ENCODE results near the gene TMEM250.
"Not testable (repeated sequence)": the region's sequence is repeated elsewhere in the genome, so short reads cannot be mapped to it uniquely, and the experiment has no call there.

Gene TMEM250

GRCh38 chr9:136110082-136111061 lies 8.3 kb downstream of the TMEM250 start:
- DNase-seq: no peak

- DNase-seq: peak; percentile 77
Observed at GRCh38 chr9:136109351-136110081, 9.2 kb downstream of the TMEM250 start.

DNA sequence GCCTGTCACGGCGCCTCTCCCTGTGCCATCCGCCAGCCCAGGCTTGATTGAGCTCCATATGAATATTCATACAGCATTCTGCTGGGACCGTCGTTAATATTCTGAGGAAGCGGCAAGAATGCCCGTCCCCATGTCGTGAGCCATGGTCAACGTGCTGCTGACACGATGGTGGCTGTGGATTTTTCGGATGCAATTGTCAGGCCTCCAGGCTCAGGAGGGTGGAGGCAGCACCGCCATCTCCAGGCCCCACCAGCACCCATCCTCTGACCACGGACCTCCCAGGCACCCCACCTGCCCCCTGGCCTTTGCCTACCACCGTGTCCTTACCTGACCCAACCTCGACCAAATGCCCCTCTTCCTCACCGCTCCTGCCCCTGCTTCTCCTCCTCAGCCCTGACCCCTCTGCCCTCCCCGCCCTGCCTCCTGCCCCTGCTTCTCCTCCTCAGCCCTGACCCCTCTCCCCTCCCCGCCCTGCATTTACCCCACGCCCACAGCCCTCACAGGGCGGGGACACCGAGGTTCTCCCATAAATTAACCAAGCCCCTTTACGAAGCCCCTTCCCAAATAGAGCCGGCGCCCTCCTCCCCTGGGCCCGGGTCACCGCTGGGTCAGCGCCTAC lies 9.9 kb downstream of the TMEM250 start:
- no peak for DNase-seq

GRCh38 chr9:136107953-136108647 lies 10.6 kb downstream of the TMEM250 start:
- DNase-seq: no peak

GRCh38 chr9:136107155-136107952 lies 11.3 kb downstream of the TMEM250 start:
- no peak for DNase-seq

DNA sequence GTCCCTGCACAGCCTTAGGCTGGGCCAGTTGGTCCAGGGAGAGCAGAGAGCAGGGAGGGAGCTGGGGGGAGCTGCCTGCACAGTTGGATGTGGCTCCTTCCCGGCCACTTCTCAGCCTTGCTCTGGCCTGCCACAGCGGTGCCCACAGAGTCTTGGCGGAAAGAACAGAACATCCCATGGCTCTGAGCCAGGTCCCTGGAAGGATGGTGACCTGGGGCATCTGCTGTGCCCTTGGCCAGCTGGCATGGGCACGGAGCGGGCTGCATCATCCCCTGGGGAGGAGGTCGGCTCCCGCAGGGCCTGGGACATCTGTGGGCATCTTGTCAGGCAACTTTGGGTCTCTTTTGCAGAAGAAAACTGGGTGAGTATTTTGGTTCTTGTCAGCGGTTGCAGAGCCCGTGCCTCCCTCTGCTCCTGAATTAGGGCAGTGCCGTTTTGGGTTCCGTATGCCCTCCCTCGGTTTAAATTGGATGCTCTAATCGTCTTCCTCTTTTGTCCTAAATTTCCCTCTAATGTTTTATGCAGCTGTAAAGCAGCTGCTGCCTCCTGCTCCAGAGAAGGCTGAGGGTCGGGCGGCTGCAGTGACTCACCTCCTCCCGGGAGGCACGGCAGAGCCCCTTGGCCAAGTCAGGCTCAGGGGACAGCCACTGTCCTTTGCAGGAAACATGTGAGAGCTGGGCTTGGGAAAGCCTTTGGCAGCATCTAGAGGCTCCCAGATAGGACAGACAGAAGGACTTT lies 13.1 kb downstream of the TMEM250 start:
- DNase-seq: no peak

- DNase-seq: no peak
Observed at GRCh38 chr9:136104916-136105315, 13.8 kb downstream of the TMEM250 start.

DNA sequence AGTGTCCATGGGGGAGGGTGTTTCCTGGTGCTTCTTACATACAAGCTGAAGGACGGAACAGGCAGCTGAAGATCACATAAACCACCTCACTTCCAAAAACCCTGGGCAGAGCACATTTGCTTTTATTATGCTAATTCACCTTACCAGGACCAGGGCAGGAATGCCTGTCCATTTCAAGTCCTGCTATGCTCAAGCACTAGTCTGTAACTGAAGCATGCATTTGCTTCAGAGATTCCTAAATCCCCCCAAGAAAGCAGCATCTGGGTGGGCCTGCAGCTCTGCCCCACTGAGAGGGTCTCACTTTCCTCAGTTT lies 14.2 kb downstream of the TMEM250 start:
- no peak for DNase-seq

DNA sequence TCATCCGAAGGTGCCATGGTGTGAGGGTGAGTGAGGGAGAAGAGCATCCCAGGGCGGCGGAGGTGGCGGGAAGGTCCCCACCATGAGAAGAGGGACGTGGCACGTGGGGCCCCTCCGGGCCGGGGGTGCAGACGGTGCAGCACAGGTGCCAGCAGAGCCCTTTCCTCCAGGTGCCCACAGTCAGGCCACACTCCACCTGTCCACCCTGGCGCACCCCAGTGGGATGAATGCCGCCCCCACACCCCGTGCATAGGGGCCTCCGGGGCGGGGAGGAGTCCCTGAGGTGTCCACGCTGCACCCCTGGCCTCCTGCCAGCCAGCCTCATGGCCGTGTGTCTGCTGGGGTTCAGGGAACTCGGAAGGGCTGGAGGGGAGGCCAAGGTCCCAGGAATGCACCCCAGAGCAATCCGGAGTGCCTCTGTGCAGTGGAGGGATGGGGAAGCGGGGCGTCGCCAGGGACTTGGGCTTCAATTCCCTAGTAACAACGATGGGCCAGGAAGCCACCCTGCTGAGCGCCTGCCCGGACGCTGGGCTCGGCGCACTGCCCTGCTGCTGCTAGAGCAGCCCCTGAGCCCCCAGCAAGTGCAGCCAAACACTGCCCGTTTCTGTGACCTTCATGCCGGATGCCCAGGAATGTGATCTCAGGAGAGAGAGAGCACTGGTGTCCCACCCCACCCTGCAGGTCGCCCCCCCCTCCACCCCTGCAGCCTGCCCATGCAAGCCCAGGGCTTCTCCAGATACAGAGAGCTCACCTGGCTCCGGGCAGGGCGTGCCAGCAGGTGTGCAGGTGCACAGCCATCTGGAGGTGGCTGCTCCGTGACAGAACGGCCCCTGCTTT lies 14.8 kb downstream of the TMEM250 start:
- DNase-seq: no peak

DNA sequence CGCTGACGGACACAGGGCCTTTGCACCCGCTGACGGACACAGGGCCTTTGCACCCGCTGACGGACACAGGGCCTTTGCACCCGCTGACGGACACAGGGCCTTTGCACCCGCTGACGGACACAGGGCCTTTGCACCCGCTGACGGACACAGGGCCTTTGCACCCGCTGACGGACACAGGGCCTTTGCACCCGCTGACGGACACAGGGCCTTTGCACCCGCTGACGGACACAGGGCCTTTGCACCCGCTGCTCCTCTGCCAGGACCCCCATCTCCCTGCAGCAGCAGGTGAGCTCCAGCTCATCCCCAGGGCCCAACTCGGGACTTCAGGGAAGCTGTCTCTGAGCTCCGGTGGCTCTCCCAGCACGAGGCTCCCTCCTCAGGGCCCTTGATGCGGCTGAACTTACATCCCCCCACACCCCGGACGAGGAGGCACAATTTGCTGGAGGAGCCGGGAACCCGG lies 17.0 kb downstream of the TMEM250 start:
- not testable (repeated sequence) for DNase-seq

GRCh38 chr9:136100700-136101614 lies 17.7 kb downstream of the TMEM250 start:
- DNase-seq: no peak

GRCh38 chr9:136099542-136099941 lies 19.1 kb downstream of the TMEM250 start:
- no peak for DNase-seq

DNA sequence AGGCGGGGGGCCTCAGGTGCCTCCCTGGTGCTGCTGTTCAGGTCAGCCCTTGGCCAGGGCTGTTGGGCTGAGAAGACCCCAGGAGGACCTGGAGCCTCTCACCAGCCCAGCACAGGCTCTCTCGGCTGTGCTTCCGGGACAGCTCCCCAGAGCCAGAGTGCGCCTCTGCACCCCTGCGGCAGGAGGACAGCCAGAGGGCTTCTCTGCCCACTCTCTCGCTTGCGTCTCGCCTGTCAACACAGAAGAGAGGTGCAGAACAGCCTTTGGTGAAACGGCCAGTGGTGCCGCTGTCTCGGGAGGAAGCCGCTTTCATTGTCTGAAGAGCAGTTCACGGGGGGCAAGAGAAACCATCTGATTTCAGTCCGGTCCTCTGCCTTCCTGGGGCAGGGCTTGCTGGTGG lies 19.8 kb downstream of the TMEM250 start:
- no peak for DNase-seq

DNA sequence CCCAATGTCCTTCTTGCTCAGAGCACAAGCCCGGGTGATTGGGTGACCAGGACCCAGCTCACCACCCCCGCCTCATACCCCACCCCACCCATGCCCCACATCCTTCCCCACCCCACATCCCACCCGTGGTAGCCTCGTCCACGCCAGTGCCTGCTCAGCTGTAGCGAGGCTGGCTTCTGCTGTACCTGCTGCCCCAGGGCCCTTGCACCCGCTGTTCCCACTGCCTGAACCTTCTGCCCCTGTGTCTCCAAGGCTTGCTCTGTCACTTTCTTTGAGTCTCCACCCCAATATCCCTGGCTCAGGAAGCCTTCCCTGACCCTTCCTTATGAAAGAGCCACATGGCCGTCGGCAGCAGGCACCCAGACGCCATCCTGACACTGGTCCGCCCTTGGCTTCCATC lies 20.5 kb downstream of the TMEM250 start:
- no peak for DNase-seq

DNA sequence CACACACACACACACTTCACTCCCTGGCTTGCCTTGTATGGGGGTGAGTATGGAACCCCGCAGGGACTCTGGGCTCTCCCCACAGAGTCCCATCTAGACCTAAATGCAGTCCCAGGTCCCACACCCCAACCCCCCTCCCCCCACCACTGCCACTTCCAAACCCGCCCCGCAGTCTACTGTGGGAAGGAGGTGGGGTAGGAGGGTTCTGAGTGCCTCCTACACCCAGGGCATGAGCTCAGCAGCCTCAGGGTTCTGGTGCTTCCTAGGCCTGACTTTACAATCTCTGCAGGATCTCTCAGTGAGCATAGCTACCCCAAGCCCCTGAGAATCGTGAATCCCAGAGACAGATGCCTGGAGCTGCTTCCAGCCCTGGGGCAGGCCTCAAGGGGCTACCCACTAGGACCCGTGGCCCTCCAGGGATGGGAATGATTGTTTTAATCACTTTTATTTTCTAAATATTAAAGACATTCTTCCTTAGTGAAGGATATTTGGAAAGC lies 22.1 kb downstream of the TMEM250 start:
- no peak for DNase-seq

DNA sequence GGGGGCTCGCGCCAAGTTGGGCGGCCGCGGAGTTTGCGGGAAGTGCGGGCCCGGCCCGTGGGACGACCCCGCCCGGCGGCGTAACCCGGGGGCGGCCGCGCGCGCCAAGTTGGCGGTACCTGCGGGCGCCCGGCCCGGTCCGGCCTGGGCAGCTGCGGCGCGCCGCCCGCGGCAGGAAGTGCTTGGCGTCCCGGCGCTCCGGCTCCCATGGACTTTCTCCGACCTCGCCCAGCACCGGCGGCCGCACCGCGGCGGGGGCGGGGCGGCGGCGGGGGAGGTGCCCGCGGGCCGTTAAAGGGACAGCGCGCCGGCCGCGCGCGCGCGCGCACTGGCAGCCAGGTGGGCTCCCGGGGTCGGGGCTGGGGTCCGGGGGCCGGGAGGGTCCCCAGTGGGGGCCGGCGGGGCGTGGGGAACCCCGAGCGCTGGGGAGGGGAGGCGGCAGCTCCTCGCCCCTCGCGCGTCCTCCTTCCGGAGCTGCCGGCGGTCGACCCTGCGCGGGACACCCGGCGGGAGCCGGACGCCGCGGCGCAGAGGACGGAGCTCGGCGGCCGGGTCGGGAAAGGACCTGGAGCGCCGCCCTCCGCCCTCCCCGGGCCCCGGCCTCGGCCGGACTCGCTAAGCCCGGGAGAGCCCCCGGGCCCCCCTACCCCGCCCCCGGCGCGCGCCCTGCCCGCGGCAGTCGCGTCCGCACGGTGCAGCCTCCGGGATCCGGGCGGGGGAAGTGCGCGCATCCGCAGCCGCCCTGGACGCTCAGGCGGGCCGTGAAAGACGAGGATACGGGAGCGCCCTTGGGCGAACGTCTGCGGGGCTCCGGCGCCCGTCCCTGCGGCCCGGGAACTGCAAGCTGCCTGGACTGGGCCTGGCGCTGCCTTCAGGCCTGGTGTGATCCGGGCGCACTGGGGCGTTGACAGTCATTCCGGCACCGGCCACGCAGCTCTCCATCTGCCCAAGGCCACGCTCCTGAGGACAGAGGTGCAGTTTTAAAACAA lies 23.3 kb downstream of the TMEM250 start, which contains the start of gene NACC2:
TSS of gene NACC2 (minus strand) at position 220 of the 989 bp plus-strand sequence. CDS start 44,768 bp downstream, outside the sequence.
- DNase-seq: no peak

All from NCI-H2227 treated with DMSO at 0.1 percent for 48 hours (cell line).